Duodenal mucosa (tissue), 2 donors: ENCODE results near the gene ZNF653.
"Not testable (repeated sequence)": the region's sequence is repeated elsewhere in the genome, so short reads cannot be mapped to it uniquely, and the experiment has no call there.

Experiments used
- H3K27ac ChIP-seq: one replicate; pipeline ENCODE4 v1.7.0; 2013; ENCODE audit warnings: low read depth, low read length
- H3K27me3 ChIP-seq, 2 donors: one replicate each; pipeline ENCODE4 v1.7.0; 2013; ENCODE audit warnings: low read length in 2 of 2, control low read depth in 1 of 2; ENCODE audit not compliant: insufficient read depth in 2 of 2, control insufficient read depth in 1 of 2
- H3K36me3 ChIP-seq, 2 donors: one replicate each; pipeline ENCODE4 v1.7.0; 2013; ENCODE audit warnings: low read length in 2 of 2, control low read depth in 1 of 2; ENCODE audit not compliant: insufficient read depth in 2 of 2, control insufficient read depth in 1 of 2
- H3K4me1 ChIP-seq, 2 donors: one replicate each; pipeline ENCODE4 v1.7.0; 2013; ENCODE audit warnings: low read length in 2 of 2, control low read depth in 1 of 2; ENCODE audit not compliant: insufficient read depth in 2 of 2, control insufficient read depth in 1 of 2
- H3K4me3 ChIP-seq, 2 donors: one replicate each; pipeline ENCODE4 v1.7.0; 2013; ENCODE audit warnings: low read length in 2 of 2, low read depth in 1 of 2
- H3K9ac ChIP-seq, 2 donors: one replicate each; pipeline ENCODE4 v1.7.0; 2013; ENCODE audit warnings: low read length in 2 of 2, low read depth in 1 of 2
- H3K9me3 ChIP-seq, 2 donors: one replicate each; pipeline ENCODE4 v1.7.0; 2013; ENCODE audit warnings: low read length in 2 of 2, control low read depth in 1 of 2; ENCODE audit not compliant: control insufficient read depth in 1 of 2

The ZNF653 gene

GRCh38 chr19:11481534-11482383 lies 23.9 kb downstream of the ZNF653 start:
- Histone ChIP-seq H3K4me1 (peaks cover 4 to 8% of the 10 kb centered on the region in 2 donors), H3K9ac (no peak overlapping the region), H3K27ac (no peak overlapping the region), H3K36me3 (no peaks in the 10 kb centered on the region), H3K4me3 (no peak overlapping the region), H3K9me3 (no peaks in the 10 kb centered on the region), H3K27me3 (peaks cover 22 to 28% of the 10 kb centered on the region in 2 donors)

- H3K36me3 ChIP-seq, result no peaks in the 10 kb centered on the region
- peaks cover 4 to 8% of the 10 kb centered on the region in 2 donors for H3K4me1 ChIP-seq
- H3K27ac ChIP-seq, result no peak within 1 kb of the TSS
- no peak within 1 kb of the TSS for H3K4me3 ChIP-seq
- H3K9ac ChIP-seq, result no peak within 1 kb of the TSS
- peaks cover 22 to 28% of the 10 kb centered on the region in 2 donors for H3K27me3 ChIP-seq
- no peaks in the 10 kb centered on the region for H3K9me3 ChIP-seq
These were observed 24.7 kb downstream of the ZNF653 start, which contains the start of gene ELAVL3 for GRCh38 chr19:11480715-11481533. Gene ELAVL3, minus strand, starts transcription at chr19:11481046. Its CDS starts 438 bp downstream, at chr19:11480608.

- Histone ChIP-seq H3K4me3 (no peak overlapping the region), H3K4me1 (peaks cover 4 to 8% of the 10 kb centered on the region in 2 donors)
These were observed 25.5 kb downstream of the ZNF653 start for GRCh38 chr19:11479898-11480714.

GRCh38 chr19:11479090-11479897 lies 26.3 kb downstream of the ZNF653 start:
- Histone ChIP-seq H3K27ac (no peak overlapping the region), H3K4me1 (peaks cover 4 to 8% of the 10 kb centered on the region in 2 donors), H3K27me3 (peaks cover 22 to 28% of the 10 kb centered on the region in 2 donors), H3K9me3 (no peaks in the 10 kb centered on the region), H3K4me3 (no peak overlapping the region), H3K9ac (no peak overlapping the region), H3K36me3 (no peaks in the 10 kb centered on the region)

More at GRCh38 chr19:11479898-11480714, 25.5 kb downstream of the ZNF653 start:
- no peaks in the 10 kb centered on the region for H3K36me3 ChIP-seq
- no peaks in the 10 kb centered on the region for H3K9me3 ChIP-seq
- no peak overlapping the region for H3K9ac ChIP-seq
- H3K27me3 ChIP-seq, result peaks cover 22 to 28% of the 10 kb centered on the region in 2 donors
- no peak overlapping the region for H3K27ac ChIP-seq

- Histone ChIP-seq H3K36me3 (no peaks in the 10 kb centered on the region), H3K9me3 (no peaks in the 10 kb centered on the region), H3K9ac (no peak overlapping the region), H3K4me3 (no peak overlapping the region), H3K27me3 (peaks cover 22 to 28% of the 10 kb centered on the region in 2 donors), H3K27ac (no peak overlapping the region), H3K4me1 (peaks cover 4 to 8% of the 10 kb centered on the region in 2 donors)
These were observed 27.2 kb downstream of the ZNF653 start for GRCh38 chr19:11478167-11479089.

GRCh38 chr19:11475861-11476260 lies 29.8 kb downstream of the ZNF653 start:
- Histone ChIP-seq H3K27me3 (peaks cover 4 to 7% of the 10 kb centered on the region in 2 donors), H3K36me3 (no peaks in the 10 kb centered on the region), H3K4me1 (no peaks in the 10 kb centered on the region), H3K4me3 (no peak overlapping the region), H3K9ac (no peak overlapping the region), H3K9me3 (no peaks in the 10 kb centered on the region), H3K27ac (no peak overlapping the region)

GRCh38 chr19:11475343-11475742 lies 30.3 kb downstream of the ZNF653 start:
- H3K27me3 ChIP-seq, H3K9me3 ChIP-seq, H3K4me3 ChIP-seq, H3K36me3 ChIP-seq, H3K9ac ChIP-seq, H3K4me1 ChIP-seq, H3K27ac ChIP-seq: not testable (repeated sequence)

GRCh38 chr19:11473725-11474124 lies 31.9 kb downstream of the ZNF653 start:
- H3K27ac ChIP-seq, result no peak overlapping the region
- H3K36me3 ChIP-seq, result no peaks in the 10 kb centered on the region

More at GRCh38 chr19:11473725-11474124, 31.9 kb downstream of the ZNF653 start:
- Histone ChIP-seq H3K9me3 (no peaks in the 10 kb centered on the region), H3K27me3 (peaks cover 2 to 4% of the 10 kb centered on the region in 2 donors), H3K9ac (no peak overlapping the region), H3K4me3 (no peak overlapping the region), H3K4me1 (no peaks in the 10 kb centered on the region)
